ENCODE results near the gene COBL.

- no peak for TF ChIP-seq JUND (IDR thresholded peaks at IDR 0.05; ENCODE audit: low read depth, low read length)
- TF ChIP-seq CTCF (IDR thresholded peaks at IDR 0.05 in 2 of 3, conservative IDR thresholded peaks at IDR 0.05 in 1 of 3; ENCODE audit: control insufficient read depth in 2 of 3, extremely low read depth in 1 of 3, insufficient read depth in 1 of 3, low read depth in 3 of 3, low read length in 3 of 3): no peak
- TF ChIP-seq NRF1 (conservative IDR thresholded peaks at IDR 0.05; ENCODE audit: low read depth, low read length): no peak
- TF ChIP-seq SMAD1 (IDR thresholded peaks at IDR 0.05; ENCODE audit: low read depth, partially characterized antibody): no peak
- TF ChIP-seq SUZ12 (IDR thresholded peaks at IDR 0.05; ENCODE audit: unreplicated experiment): no peak
- TF ChIP-seq NBN (IDR thresholded peaks at IDR 0.05): no peak
- TF ChIP-seq ESRRA (IDR thresholded peaks at IDR 0.05; ENCODE audit: low read length): no peak
- TF ChIP-seq SP1 (IDR thresholded peaks at IDR 0.05; ENCODE audit: low read depth, low read length): no peak
- TF ChIP-seq ZBTB33 (IDR thresholded peaks at IDR 0.05): no peak
- TF ChIP-seq SREBF1 (IDR thresholded peaks at IDR 0.05; ENCODE audit: low read length): no peak
- TF ChIP-seq FOXM1 (IDR thresholded peaks at IDR 0.05; ENCODE audit: low read depth, low read length): no peak
- no peak for TF ChIP-seq EZH2 (IDR thresholded peaks at IDR 0.05; ENCODE audit: borderline replicate concordance, control insufficient read depth, low read depth, low read length)
These were observed 293.8 kb downstream of the COBL start for GRCh38 chr7:51022821-51023220.

All from GM12878 (cell line).